GM19467 (cell line): ENCODE measurements around the gene CD2BP2.
A peak's percentile ranks its signal among the peaks of the same experiment; 100 is the strongest.

ENCODE experiments used
- ATAC-seq: cut with Tn5 transposase; IDR thresholded peaks from one replicate; pipeline ENCODE4 v1.9.1; 2021; ENCODE audit warnings: mild to moderate bottlenecking, moderate library complexity; ENCODE audit not compliant: unreplicated experiment

The CD2BP2 gene

DNA sequence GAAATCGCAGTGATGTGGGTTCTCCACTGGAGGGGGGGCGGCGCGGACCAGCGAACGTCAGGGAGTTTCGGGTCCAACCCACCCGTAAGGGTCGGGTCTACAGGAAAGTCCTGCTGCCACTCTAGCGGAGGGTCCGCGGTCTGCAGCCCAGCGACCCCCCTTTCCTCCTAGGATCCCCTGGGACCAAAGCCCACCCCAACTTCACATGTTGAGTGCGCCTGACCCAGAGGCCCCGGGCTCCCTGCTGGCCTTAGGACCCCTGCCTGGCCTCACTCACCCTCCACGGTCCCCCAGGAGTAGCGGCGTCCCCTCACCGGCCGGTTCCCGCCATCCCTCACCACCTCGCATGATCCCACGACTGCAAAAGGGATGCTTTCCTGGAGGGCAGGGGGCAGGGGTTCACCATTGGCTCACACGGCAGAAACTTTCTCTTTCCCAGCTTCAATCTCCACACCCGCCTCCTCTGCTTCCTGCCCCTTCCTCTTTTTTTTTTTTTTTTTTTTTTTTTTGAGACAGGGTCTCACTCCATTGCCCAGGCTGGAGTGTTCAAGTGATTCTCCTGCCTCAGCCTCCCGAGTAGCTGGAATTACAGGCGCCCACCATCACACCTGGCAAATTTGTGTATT lies 24.2 kb upstream of the CD2BP2 start:
- no peak for ATAC-seq

DNA sequence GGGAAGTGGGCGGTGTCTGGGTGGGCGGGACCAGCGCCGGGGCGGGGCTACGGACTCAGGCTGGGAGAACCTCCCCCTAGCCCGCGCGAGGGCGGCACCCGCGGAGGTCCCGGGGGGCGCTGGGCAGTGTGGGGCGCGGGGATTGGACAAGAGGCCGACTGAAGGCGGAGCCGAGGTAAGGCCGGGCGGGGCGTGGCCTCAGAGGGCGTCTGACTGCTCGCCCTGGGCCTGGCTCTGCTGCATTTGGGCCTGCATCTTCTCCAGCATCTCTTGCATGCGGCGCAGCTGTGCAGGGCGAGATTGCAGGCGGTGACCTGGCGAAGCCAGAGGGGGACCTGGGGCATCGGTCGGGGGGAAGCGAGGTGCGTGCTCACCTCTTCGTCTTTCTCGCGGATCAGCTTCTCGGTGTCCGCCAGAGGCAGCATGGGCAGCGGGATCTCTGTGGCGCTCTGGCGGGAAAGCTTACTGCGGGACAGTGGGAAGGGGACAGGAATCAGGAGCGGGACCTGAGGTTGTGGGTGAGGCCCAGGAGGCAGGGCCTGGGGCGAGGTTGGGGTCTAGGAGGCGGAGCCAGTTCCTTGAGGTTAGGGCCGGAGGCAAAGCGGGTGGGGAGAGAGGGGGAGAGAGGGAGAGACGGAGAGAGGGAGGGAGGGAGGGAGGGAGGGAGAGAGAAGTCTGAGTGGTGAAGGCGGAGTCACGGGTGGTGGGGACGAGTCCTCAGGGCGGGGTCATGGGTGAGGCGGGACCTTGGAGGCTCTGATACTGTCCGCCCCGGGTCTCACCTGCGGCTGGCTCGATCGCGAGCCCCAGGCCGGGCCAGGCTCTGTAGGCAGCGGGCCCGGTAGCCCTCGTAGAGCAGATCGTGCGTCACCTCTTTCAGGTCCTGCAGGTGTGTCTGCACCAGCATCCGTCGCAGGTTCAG lies 23.4 kb upstream of the CD2BP2 start:
- ATAC-seq: peak; percentile 73

DNA sequence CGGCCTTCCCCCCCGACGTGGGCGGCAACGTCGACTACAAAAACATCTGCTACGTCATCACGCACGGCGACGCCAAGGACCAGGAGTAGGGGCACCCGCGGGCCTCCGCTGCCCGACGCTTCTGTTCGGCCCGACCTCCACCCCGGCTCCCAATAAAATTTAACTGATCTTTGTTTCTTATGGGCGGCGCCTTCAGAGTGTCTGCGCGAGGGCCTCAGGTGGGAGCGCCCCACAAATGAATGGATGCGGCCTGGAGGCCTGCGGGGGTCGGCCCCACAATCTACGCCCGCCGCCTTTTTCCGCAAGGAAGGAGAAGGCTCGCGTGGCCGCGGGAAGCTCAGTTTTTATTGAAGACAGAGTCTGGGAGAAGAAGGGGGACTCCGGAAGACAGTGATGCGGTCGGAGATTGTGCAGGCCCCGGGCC lies 22.7 kb upstream of the CD2BP2 start:
- peak; percentile 30 for ATAC-seq

DNA sequence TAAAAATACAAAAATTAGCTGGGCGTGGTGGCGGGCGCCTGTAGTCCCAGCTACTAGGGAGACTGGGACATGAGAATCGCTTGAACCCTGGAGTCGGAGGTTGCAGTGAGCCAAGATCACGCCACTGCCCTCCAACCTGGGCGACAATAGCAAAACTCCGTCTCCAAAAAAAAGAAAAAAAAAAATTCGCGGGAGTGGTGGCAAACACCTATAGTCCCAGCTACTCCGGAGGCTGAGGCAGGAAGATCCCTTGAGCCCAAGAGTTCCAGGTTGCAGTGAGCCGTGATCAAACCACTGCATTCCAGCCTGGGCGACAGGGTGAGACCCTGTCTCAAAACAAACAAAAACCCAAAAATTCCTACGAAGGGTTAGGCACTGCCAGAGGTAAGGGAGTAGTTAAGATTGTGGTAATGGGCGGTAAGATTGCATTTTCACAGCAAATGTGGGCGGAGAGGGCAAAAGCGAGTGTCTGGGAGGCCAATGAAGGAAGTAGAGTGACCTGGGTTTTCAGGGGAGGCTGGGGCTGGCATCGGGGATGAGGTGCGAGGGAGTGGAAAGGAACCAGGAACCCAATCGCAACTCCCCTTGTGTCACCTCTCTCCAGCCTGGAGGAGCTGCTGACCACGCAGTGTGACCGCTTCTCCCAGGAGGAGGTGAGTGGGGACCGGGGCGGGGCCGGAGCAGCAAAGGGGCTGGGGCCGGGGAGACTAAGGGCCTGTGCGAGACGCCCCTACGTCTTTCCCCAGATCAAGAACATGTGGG lies 22.1 kb upstream of the CD2BP2 start:
- ATAC-seq: peak; percentile 5

DNA sequence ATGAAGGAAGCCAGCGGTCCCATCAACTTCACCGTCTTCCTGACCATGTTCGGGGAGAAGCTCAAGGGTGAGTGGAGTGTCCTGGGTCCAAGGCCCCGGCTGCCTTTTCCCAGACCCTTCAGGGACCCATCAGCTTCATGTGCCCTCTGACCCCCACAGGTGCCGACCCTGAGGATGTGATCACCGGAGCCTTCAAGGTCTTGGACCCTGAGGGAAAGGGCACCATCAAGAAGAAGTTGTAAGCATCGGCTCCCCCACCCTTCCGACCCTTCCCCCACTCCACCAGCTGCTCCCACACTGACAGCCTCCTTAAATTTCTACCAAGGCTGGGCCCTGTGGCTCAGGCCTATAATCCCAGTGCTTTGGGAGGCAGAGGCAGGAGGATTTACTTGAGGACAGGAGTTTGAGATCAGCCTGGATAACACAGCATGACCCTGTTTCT lies 21.4 kb upstream of the CD2BP2 start:
- no peak for ATAC-seq

DNA sequence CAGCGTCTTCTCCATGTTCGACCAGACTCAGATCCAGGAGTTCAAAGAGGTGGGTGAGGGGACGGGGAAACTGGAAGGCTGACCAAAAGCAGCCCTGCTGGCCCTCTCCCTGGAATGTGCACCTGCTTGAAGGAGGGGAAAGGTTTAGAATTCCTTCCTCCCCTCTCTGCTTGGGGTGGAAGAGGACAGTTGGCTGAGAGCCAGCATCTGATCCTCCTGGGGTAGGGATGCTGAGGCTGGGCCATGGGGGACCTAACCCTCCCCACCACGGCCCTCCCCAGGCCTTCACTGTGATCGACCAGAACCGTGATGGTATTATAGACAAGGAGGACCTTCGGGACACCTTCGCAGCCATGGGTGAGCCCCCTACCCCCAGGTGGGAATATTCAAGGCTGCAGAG lies 20.8 kb upstream of the CD2BP2 start:
- ATAC-seq: no peak

DNA sequence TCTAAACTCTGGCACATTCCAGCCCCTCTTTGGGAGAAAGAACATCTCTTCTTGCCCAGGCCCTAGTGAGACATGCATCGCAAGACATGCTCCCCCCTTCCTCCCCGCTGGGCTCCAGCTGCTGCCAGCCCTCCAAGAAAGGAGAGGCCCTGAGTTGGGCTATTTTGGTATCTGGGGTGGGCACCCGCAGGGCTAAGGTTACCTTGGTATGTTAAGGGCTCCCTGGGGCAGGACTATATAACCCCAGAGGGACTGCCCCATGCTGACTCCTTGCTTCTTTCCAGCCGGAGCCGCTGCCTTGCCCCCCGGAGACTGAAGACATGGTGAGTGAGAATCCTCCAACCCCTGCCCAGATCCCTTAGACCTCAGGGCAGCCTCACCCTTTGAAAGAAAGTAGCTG lies 19.4 kb upstream of the CD2BP2 start, which contains the start of gene MYL11:
Gene MYL11, plus strand, starts transcription at position 265 of the 400 bp plus-strand sequence. Its CDS starts 56 bp downstream, at position 321.
- ATAC-seq: no peak

DNA sequence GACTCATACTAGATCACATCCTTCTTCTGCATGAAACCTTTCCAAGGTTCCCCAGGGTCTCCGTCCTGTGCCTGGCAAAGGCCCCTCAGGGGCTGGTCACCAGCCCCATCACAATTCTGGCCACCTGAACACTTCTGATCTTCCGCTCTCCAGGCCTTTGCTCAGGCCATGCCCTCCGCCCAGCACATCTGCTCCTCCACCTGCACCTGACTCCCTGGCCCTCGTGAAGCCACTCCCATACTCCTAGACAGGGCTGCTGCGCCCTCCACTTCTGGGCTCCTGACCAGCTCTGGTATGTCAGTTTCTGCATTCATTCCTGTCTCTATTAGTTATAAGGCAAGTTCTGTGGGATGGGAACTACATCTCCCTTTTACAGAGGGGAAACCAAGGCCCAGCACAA lies 17.6 kb upstream of the CD2BP2 start:
- no peak for ATAC-seq

DNA sequence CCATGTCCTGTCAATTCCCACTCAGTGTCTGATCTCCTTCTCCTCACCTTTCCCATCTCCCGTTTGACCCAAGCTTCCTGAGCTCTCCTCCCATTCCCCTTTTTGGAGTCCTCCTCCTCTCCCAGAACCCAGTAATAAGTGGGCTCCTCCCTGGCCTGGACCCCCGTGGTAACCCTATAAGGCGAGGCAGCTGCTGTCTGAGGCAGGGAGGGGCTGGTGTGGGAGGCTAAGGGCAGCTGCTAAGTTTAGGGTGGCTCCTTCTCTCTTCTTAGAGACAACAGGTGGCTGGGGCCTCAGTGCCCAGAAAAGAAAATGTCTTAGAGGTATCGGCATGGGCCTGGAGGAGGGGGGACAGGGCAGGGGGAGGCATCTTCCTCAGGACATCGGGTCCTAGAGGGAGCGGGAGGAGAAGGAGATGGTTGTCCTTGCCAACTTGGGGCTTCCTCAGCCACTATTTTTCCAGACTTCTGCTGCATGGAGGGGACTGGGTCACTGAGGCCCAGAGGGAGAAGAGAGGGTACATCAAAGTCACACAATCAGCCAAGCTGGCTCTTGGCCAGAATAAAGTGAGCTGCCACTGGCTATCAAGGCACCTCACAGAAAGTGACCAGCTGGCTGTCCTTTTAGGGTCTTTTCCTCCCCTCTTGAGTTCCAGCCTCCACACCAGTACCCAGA lies 17.1 kb upstream of the CD2BP2 start:
- no peak for ATAC-seq

DNA sequence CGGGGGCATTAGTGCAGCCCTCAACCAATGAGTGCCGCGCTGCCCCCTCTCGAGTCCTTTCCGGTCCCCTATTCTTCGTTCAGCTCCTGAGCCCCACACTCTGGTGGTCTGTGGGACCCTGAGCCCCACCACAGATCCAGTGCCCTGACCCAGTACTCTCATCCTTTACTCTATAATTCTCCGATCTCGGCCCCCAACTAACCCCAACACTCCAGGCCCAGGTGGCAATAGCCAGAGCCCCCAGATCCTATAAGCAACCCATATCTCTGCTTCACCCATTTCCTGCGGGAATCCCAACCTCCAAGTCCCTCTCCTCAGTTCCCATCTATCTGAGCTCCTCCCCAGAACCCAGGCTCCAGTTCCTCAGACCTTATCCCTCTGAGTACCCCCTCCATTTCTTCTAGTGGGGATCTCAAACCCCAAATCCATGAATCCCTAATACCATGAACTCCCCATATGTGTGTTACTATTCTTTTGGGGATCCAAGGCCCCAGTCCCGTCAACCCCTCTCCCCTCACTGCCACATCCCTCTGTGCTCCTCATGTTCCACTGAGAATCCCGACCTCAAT lies 16.2 kb upstream of the CD2BP2 start:
- no peak for ATAC-seq

DNA sequence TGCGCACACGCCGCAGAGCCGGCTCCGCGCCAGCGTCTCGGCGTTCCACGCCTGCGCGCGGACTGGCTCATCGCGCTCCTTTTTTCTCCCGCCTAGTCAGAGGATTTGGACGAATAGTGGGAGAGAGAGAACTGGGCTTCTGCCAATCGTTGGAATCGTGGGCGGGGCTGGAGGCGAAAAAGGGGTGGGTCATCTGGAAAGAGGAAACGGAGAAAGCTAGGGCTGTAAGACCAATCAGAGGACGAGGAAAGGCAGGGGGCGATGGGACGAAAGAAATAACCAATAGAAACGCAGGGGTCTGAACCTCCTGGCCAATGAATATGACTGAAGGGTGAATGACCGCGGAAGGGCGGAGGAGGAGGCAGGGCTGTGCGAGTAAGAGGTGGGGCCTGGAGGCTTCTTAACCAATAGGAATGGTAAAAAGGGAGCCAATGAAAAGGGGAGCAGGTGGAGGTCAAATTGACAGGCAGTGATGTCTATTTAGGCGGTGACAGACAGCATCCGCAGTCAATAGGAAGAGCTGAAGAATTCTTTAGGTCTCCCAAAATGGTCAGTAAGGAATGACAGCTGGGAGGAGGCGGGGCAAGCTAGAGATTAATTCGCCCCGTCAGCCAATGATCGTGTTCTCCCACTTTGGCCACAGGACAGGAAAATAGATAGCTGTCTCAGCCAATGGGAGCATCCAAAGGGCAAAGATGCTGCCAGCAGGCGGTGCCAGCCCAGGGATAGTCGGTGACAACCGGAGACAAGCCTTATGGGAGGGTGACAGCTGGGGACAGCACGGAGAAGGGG lies 15.5 kb upstream of the CD2BP2 start, which contains the start of gene TBC1D10B:
Gene TBC1D10B, minus strand, starts transcription at position 39 of the 792 bp plus-strand sequence. CDS start 311 bp downstream, outside the sequence.
- ATAC-seq: peak; percentile 67

DNA sequence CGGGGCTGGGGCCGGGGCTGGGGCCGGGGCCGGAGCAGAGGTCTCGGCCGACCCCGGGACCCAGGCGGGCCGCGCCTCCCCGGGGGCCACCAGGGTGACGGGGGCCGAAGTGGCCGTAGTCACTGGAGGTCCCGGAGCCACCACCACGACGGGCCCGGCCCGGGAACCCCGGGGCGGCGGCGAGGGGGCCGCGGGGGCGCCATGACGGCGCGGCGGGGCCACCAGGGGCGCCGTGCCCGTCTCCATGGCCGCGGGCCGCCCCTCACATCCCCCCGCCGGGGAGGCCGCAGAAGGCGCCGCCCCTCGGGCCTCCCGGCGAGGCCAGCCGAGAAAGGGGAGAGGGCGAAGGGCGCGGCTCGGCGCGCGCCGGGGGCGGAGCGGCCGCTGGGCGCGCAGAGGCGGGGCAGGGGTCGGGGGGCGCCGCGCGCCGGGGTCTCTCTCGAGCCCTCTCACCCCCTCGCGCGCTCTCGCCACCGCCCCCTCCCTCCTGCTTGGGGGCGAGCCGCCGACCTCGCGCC lies 14.9 kb upstream of the CD2BP2 start:
- peak; percentile 8 for ATAC-seq

DNA sequence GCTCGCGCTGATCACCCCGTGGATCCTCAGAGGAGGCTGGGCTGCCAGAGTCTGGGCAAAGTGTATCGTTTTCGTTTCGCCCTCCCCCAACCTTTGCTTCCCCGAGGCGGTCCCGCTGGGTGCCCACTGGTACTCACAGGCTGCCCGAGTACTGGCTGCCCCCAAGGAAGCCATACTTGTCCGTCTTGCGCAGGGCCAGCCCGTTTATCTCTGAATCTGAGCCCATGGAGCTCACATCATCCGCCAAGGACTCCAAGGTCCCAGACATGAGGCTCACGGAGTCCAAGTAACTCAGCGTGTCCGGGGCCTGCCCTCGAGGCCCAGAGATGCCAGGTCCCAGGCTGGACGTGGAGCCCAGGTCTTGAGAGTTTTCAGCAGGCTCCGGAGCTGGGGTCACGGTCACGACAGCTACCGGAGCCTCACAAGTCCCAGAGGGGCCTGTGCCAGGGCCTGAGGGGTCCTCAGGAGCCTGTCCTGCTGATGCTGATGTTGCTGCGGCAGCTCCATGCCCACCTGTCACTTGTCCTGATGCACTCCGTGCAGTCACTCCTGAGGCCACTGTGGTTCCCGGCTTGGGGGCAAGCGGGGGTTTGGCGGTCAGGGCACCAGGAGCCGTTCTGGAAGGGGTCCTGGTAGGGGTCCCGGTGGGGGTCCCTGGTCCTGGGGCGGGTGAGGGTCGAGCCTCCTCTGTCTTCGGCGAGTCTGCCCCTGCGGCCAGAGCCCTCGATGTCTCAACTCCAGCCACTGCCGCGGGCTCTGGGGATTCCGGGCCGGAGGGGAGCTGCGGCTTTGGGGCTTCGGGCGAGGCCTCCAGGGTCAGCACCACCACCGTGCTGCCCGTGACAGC lies 14.2 kb upstream of the CD2BP2 start:
- ATAC-seq: no peak

DNA sequence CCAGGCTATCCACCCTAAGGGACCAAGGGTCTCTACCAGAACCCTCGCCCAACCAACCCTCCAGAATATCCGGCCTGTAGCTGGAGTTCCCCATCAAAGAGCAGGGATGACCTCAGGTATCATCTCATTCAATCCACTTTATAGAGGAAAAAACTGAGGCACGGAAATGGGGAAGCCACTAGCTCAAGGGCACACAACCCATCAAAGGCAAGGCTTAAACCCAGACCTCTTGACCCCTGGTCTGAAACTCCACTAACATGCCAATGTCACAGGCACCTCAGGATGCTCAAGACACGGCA lies 13.6 kb upstream of the CD2BP2 start:
- ATAC-seq: no peak

DNA sequence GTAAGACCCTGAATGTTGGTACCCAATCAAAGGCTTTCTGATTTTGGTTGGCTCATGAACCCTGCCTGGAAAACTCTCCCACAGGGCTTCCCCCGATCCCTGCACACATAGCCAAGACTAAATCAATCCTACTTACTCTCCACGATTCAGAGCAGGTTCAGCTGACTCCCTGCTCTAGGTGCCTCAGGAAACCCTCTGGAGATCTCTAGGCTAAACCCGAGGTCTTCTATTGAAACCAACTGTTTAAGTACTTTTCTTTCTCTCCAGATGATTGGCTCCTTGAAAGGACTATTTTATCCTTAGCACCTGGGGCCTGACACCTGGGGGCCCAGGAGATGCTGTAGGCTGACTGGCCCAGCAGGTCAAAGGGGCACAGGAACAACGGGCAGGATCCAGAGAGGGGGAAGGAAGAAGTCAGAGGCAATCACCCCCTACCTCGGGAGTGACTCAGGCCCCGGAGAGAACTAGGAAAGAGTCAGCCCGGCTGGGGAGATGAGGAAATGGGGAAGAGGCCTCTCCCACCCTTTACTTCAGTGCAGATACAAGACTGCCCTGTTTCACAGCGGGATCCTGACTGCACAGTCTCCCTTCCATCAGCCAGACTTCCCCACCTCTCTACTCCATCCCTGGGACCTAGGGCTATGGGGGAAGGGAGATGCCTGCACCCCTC lies 13.1 kb upstream of the CD2BP2 start:
- ATAC-seq: no peak

DNA sequence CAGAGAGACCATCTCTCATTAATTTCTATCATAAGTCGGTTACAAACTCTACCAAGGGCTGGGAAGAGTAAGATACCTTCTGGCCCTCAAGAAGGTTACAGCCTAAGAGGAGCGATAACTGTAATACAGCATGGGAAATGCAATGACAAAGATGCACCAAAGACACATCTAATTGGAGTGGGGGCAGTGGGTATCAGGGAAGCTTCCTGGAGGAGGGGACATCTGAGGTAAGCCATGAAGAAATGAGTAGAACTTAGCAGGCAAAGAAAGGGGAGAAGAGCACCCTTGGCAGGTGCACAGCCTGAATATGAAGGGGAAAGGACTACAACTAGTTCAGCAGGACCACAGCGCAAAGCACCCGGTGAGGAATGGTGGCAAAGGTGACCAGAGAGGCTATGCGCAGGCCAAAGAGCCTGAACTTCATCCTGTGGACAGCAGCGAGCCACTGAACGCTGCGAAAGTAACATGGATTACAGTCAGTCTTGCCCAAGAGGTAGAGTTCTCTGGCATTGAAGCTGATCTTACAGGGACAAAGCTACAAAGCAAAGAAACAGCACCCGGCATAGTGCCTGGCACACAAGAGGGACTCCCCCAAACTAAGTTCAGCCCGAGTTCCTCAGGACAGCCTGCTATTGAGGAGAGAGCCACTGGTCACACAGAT lies 12.4 kb upstream of the CD2BP2 start:
- ATAC-seq: no peak

DNA sequence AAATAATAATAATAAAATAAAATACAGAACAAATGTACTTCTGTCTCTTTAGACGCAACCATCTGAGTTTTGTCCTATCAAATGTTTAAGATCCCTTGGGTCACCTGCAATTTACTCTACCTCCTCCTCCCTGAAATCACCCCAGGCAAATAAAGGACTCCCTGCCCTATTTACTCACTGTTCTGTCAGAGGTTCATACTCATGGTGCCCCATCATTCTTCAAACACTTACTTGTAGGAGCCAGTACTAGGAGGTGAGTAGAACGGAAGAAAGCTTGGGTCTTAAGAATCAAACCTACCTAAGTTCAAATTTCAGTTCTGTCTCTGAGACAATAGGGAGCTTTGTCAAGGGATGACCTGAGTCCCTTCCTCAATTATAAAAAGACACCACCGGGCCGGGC lies 11.4 kb upstream of the CD2BP2 start:
- ATAC-seq: no peak

DNA sequence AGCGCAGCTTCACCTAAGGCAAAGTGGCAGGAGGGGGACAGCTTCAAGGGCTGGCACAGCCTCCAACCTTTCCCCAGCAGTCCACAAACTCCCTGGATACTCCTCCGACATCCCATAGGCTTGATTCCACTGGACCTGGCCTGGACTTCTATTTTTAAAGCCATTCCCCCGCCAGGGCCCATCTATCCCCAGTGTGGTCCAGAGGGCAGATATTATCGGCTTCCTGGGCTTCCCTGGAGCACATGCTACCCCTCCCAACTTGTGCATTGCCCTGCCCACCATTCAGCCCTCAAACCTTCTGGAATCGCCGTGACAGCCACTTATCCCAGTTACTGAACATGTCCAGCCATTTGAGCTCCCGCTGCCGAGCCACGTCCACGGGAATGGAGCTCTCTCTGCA lies 10.1 kb upstream of the CD2BP2 start:
- no peak for ATAC-seq
